HG02623 (cell line): ENCODE results near the gene ACAT2.
"Not testable (repeated sequence)": the region's sequence is repeated elsewhere in the genome, so short reads cannot be mapped to it uniquely, and the experiment has no call there.

ENCODE experiments used
- ATAC-seq: cut with Tn5 transposase; IDR thresholded peaks from one replicate; pipeline ENCODE4 v1.9.1; 2021; ENCODE audit warnings: moderate library complexity; ENCODE audit not compliant: unreplicated experiment

ACAT2 gene

DNA sequence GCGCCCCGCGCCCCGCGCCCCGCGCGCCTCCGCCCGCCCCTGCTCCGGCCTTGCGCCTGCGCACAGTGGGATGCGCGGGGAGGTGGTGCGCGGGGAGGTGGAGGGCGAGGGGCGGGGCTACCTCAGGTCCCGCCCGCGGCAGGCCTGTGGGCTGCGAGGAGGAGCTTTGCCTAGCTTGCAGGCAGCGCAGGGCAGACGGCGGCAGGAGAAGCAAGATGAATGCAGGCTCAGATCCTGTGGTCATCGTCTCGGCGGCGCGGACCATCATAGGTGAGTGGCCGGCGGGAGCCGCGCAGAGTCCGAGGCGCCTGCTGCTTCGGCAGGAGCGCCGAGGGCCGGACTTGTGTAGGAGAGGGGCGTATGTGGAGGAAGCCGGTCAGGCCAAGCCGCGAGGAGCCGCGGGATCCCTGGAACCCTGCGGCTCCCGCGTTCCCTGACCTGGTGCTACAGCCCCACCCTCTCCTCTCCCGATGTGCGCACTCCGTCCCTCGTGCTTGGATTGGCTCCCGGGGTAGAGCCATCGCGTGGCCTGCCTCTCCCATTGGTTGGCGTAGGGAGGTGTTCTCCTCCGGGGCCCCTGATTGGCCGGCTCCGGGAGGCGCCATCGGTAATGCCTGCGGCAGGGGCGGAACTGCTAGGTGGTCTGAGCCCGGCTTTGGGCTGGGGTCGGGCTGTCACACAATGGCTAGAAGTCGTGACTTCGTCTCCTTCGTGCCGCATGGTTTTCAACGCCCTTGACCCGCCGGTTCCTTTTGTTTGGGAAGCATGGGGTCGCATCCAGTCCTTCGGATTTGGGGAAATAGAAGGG is at the start of gene ACAT2:
TSS of gene ACAT2 (plus strand) at position 173 of the 808 bp plus-strand sequence. CDS start at position 216, 43 bp downstream.
- peak; percentile 98 for ATAC-seq

DNA sequence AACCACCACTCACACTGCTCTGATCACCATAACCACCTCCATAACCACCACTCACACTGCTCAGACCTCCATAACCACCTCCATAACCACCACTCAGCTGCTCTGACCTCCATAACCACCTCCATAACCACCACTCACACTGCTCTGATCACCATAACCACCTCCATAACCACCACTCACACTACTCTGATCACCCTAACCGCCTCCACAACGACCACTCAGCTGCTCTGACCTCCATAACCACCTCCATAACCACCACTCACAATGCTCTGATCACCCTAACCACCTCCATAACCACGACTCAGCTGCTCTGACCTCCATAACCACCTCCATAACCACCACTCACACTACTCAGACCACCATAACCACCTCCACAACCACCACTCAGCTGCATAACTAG is 49.5 kb upstream of the ACAT2 start:
- not testable (repeated sequence) for ATAC-seq

DNA sequence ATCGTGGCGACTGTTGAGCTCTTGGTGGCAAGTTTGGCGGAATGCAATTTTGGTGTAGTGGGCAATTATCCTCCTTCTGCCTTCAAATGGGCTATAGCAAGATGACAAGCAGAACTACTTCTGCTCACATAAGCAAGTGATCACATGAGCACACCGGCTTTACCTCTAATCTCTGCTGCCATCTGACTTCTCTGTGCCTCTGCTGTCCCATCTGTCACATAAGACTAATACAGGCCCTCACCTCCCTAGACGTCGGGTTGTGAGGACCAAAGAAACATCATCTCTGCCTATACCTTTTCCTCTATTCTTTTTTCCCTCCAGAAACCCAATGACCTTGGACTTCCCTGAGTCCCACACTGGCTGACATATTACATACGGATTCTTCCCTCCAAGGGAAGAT is 47.9 kb upstream of the ACAT2 start:
- ATAC-seq = no peak

DNA sequence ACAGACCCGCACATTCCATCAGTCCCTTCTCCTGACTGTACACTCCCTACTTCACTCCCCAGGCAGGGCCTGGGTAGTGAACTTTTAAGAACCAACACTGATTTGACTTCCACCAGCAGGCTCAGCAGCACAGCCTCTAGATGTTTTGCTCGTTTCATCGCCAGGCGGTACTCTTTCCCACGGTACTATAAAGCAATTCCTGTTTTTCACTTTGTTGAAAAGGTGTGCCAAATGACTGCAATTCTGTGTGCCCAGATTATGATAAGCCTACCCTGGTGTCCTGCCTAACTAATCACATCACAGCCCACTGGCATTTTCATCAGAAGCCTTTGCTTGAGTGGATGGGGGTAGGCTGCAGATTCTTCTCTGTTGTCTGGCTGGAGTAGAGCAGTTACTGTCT is 47.4 kb upstream of the ACAT2 start:
- no peak for ATAC-seq

DNA sequence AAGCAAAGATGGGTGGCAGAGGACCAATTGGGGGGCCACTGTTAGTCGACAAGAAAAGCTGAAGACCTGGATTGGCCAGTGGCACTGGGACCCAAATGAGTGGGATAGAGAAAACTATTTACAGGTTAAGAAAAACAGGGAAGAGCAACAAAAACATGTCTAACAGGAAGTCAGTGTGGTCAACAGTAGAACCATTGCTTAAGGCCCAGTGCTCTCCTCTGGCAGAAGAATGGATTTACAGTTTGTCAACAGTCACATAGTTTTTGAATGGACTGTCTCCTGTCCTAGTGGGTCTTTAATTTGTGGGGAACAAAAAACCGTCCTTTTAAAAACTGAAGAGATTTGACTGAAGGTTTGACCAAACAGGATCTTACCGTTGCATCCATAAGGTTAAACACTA is 46.7 kb upstream of the ACAT2 start:
- no peak for ATAC-seq

DNA sequence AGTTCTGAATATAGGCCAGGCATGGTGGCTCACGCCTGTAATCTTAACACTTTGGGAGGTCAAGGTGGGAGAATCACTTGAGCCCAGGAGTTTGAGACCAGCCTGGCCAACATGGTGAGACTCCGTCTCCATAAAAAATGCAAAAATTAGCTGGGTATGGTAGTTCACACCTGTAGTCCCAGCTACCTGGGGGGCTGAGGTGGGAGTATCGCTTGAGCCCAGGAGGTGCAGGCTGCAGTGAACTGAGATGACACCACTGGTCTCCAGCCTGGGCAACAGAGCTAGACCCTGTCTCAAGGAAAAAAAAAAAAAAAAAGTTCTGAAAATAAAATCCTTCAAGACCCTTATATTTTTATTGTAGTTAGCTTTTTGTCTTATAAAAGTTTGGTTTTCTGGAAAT is 46.2 kb upstream of the ACAT2 start:
- no peak for ATAC-seq

DNA sequence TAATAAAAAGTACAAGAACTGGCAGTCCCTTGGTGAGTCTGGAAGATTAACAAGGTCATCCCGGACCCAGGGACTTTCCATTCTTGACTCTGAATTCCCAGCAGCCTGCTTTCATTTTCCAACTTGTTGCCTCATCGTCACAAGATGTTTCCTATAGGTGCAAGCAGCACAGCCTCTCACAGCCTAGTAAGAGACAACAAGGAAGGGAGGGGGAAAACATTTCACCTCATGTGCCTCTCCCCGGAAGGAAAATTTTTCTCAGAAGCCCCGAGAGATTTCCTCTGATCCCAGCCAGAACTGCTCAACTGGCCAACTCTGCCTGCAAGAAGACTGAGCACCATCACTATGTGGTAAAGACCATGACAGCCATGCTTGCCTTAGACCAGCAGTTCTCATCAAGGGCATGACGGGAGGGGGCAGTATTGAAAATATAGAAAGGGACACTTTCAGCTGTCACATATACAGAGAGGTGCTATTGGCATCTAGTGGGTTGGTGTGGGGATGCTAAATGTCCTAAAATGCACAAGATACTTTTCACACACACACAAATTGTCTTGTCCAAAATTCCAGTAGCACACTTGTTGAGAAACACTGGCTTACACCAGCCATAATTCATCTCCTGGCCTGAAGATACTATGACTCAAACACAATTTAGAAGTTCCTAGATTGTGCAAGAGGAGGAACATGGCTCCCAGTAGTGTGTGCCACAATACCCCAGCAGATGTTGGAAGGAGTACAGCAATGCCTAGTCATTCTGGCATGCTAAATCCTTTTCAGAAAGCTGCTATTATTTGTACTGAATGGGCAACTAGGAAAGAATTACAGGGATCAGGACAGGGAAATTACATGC is 45.4 kb upstream of the ACAT2 start:
- ATAC-seq = no peak

DNA sequence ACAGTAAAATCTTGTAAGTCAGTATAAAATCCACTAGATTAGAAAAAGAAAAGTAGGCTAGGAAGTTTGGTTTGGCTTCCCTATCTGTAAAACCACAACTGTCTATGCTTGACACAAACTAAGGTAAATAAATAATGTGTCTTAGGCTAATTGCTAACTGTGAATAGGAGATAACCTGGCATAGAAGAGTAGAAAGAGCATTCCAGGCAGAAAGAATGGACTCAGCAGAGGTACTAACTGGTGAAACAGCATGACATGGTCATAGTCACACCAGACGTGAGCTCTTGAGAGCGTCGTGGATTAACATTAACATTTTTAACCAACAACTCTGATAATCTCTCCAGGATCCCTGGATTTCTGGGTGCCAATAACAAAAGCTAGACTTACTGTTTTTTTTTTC is 43.2 kb upstream of the ACAT2 start:
- no peak for ATAC-seq

DNA sequence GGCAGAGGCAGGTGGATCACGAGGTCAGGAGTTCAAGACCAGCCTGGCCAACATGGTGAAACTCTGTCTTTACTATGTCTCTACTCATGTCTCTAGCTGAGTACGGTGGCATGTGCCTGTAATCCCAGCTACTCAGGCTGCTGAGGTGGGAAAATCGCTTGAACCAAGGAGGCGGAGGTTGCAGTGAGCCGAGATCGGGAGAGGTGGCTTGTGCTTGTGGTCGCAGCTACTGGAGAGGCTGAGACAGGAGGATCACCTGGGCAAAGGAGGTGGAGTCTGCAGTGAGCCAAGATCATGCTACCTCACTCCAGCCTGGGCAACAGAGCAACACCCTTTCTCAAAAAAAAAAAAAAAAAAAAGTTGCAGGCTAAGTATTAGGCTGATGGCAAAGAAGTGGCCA is 42.6 kb upstream of the ACAT2 start:
- no peak for ATAC-seq

DNA sequence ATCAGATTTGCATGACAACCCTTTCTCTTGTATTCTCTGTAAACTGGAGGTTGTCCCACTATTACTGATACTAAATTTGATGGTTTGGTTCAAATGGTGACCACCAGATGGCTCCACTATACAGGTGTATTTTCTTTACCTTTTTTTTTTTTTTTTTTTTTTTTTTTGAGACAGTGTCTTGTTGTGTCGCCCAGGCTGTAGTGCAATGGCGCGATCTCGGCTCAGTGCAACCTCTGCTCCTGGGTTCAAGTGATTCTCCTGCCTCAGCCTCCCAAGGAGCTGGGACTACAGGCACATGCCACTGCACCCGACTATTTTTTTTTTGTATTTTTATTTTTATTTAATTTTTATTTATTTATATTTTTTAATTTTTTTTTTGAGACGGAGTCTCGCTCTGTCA is 41.1 kb upstream of the ACAT2 start:
- ATAC-seq = no peak

DNA sequence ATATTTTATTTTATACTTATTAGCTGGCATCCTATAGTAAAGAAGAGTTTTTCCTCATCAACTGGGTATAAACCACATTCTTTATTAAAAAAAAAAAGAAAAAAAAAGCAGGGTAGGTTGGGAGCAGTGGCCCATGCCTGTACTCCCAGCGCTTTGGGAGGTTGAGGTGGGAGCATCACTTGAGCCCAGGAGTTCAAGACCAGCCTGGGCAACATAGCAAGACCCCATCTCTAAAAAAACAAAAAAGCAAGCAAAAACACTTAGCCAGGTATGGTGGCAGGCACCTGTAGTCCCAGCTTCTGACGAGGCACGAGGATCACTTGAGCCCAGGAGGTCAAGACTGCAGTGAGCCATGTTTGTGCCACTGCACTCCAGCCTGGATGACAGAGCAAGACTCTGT is 39.9 kb upstream of the ACAT2 start:
- not testable (repeated sequence) for ATAC-seq

DNA sequence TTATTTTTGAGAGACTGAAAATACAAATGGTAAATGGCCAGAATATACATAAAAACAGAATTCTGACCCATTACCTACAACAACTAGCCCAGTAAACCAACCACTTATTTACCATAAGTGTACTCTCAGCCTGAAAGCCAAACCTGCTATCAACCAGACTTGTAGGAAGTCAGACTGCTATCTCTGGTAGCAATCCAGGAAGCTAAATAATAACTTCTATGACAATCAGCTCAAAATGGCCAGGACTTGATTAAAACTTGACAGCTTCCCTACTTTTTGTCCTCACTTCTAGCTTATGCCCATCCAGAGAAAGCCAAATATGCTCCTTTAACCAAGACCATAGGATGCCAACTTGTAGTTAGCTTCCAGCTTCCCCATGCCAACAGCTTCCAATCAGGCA is 39.2 kb upstream of the ACAT2 start:
- no peak for ATAC-seq

DNA sequence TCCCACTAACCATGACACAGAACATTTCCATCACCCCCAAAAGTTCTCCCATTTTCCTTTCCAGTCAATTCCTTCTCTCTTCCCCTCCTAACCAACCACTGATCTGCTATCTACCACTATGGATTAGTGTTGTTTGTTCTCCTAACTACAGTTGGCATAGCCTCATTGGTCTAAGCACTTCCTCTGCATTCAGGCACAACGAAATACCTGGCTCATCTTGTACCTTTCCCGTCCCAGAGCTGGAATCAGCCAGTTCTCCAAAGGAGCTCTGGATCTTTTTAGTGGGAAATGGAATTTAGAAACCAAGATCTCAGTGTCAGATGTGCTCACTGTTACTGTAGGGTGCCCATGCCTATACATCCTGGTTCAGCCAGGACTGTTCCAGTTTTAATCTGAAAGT is 38.6 kb upstream of the ACAT2 start:
- no peak for ATAC-seq

DNA sequence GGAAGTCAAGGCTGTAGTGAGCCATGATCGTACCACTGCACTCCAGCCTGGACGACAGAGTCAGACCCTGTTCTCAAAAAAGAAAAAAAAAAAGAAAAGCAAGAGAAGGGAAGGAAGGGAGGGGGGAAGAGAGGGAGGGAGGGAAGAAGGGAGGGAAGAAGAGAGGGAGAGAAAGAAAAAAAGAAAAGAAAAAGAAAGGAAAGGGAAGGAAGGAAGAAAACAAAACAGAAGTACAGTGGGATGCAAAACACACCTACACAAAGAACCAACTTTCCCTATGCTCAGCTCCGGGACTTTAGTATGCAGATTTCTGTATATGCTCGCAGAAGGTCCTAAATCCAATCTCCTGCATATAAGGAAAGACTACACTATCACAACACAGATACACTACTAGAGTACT is 37.1 kb upstream of the ACAT2 start:
- no peak for ATAC-seq

DNA sequence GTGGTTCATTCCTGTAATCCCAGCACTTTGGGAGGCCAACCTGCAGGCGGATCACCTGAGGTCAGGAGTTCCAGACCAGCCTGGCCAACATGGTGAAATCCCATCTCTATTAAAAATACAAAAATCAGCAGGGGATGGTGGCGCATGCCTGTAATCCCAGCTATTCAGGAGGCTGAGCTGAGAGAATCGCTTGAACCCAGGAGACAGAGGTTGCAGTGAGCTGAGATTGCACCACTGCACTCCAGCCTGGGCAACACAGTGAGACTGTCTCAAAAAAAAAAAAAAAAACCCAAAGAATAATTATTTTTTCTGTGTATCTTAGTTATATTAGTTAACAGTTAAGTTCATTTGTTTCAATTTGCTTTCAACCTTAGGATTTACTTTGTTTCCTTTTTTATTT is 36.6 kb upstream of the ACAT2 start:
- ATAC-seq = not testable (repeated sequence)

DNA sequence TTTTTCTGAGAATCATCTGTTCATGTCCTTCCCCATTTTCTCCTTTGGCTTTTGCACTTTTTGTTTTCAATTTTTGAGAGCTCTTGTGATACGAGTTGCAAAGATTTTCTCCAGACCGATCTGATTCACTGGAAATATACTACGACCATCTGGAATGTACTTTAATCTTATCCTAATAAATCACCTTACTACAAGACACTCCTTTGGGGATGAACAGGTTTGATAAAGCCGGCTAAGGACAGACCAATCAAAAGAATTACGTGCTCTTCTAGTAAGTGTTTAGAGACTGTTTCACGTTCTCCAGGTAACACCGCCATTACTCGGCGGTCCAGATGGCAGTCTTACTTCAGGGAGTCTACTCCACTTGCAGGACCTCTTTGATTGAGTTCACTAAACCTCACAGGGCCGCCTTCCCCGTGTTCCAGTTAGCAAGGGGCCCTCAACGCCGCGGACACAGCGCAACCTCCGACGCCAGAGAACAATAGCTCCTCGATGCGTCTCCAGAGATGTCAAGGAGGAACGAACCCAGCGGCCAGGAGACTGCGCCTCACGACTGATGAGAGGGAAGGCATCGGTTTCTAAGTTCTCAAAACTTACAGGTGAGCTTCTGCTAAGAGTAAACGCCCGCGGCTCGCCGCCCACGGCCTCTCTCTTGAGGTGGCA is 35.5 kb upstream of the ACAT2 start:
- peak; percentile 19 for ATAC-seq

DNA sequence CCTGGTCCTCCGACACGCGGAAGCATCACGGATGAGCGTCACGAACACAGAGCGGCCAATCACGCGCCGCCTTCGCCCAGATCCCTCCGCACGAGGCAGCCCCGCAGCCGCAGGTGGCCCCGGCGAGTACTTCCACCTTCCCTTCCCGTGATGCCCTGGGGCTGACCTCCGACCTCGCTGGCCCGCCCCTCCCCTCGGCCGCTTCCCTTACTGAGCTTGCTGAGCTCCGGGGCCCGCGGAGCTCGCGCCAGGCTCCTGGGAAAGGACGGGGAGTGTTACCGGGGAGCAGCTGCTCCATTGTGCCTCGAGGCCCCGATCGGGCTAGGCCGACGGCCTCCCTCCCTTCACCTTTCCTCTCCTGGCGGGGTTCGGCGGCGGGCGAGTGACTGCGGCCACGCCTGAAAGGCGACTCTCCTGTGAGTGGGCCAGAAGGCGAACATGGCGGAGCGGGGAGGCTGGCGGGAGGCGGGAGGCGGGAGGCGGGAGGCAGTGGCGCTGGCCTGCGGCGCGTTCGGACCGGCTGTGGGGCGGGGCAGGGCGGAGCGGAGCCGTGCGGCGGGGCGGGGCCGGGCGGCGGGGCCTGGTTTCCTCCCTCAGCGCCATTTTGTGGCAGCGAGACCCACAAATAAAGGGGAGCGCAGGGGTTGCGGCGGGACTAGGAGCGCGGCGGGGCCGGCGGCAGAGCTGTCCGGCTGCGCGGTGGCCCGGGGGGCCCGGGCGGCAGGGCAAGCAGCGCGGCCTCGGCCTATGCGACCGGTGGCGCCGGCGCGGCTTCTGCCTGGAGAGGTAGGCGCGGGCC is 34.7 kb upstream of the ACAT2 start, which contains the start of gene WTAP:
TSS of gene WTAP (plus strand) at position 589 of the 799 bp plus-strand sequence. CDS start 8,760 bp downstream, outside the sequence.
- peak; percentile 67 for ATAC-seq

DNA sequence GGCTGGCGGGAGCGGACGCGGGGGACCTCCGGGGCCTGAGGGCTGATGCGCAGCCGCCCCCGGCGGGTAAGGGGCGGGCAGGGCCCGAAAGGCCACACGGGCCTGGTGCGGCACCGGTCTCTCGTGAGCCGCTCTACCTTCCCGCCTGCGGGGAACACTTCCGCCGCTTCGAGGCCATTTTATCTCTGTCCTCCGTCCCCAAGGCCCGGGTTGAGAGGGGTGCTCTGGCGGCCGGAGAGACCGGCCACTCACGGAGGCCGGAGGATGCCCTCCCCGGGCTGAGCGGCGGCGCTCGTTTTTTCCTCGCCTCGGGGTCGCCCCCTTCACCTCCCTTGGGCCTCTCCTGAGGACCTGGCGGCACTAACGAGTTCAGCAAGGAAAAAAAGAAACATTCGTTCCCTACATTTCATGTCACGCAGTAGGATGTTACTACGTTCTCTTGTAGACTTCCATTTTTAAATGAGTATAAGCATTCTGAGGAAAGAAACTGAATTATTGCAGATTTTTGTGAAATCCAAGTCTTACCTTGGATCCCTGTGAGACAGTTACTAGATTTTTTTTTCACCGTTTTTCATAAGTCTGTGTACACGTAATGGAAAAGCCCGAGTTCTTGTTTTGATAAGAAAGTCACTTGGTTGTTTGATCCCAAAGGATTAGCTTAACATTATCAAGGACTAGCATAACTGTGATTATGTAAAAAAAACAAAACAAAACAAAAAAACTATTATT is 34.0 kb upstream of the ACAT2 start:
- ATAC-seq = peak; percentile 24

DNA sequence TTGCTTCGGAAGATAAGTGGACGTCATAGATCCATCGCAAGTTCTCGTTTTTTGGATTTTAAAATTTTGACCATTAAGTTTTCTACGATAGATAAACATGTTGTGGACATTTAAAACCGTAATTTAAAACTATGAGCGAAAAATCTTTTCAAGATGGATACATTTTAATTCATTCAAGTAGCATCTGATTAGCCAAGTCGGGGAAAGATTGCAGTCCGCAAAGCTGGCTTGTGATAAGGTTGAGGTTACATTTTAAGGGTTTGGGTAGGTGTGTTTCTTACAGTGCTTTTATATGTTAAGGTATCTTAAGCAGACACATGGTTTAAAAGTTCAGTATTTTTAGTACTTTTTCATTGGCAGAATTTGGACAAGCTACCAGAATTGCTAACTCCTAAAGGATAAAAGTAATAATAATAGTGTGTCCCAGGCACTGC is 33.3 kb upstream of the ACAT2 start:
- no peak for ATAC-seq
